Kidney (tissue), 14 donors: ENCODE measurements around the gene SLC45A1. TPM values are rescaled to one million over a fixed set of nuclear protein-coding genes. Genes with fewer than 3 reads are reported as not detected.

Source experiments
- DNase-seq, 5 donors: peaks; one replicate each; pipeline ENCODE4 v3.0.0-alpha.2; 2013 to 2020
- FAIRE-seq: peaks from 2 replicates; lab custom pipeline; 2012; peaks lifted over from hg19 to GRCh38; lab: Jason Lieb, UNC
- H3K27ac ChIP-seq, 2 donors: one replicate each; pipeline ENCODE4 v1.7.0; 2013; ENCODE audit warnings: low read depth in 2 of 2, low read length in 2 of 2, inconsistent platforms in 1 of 2
- H3K27me3 ChIP-seq: one replicate; pipeline ENCODE4 v1.7.1; 2013; ENCODE audit warnings: low read length, inconsistent platforms; ENCODE audit not compliant: control insufficient read depth, insufficient read depth
- H3K36me3 ChIP-seq, 3 donors: one replicate each; pipeline versions ENCODE4 v1.7.0 to v1.7.1; 2013; ENCODE audit warnings: low read length in 3 of 3, control low read depth in 1 of 3, inconsistent platforms in 1 of 3; ENCODE audit not compliant: insufficient read depth in 3 of 3, control insufficient read depth in 2 of 3
- H3K4me1 ChIP-seq, 3 donors: one replicate each; pipeline versions ENCODE4 v1.7.0 to v1.7.1; 2013; ENCODE audit warnings: low read length in 3 of 3, inconsistent platforms in 1 of 3, low read depth in 1 of 3; ENCODE audit not compliant: control insufficient read depth in 2 of 3, insufficient read depth in 2 of 3
- H3K4me3 ChIP-seq, 3 donors: one replicate each; pipeline versions ENCODE4 v1.7.0 to v1.8.1; 2013; ENCODE audit warnings: low read length in 3 of 3, control low read depth in 1 of 3, inconsistent platforms in 1 of 3
- H3K9ac ChIP-seq, 3 donors: one replicate each; pipeline versions ENCODE4 v1.7.0 to v1.7.1; 2013; ENCODE audit warnings: low read length in 3 of 3, control low read depth in 1 of 3, inconsistent platforms in 1 of 3
- H3K9me3 ChIP-seq, 3 donors: one replicate each; pipeline versions ENCODE4 v1.7.0 to v1.7.1; 2013; ENCODE audit warnings: low read length in 3 of 3, control low read depth in 1 of 3, inconsistent platforms in 1 of 3; ENCODE audit not compliant: control insufficient read depth in 2 of 3, insufficient read depth in 1 of 3
- CTCF ChIP-seq: IDR thresholded peaks from 3 replicates; pipeline ENCODE4 v1.5.1; 2012; ENCODE audit warnings: mild to moderate bottlenecking, moderate library complexity, borderline replicate concordance; ENCODE audit not compliant: insufficient read depth; ENCODE audit errors: extremely low read depth
- intact Hi-C: fragments of 100-400 bp; cut with DNase I; formaldehyde crosslinking; loops from one replicate; pipeline ENCODE4 v1.11.1; 2022
- polyA plus RNA-seq: library from polyadenylated mRNA; stranded (reverse); fragments of 350-450 nt; fragmentation: Illumina TruSeq; extraction: RNeasy Lipid Tissue Mini Kit (QIAGEN cat#74804); gene quantifications from one replicate; pipeline ENCODE4 v1.2.3, GENCODE V29; 2014; ENCODE audit warnings: low read depth, low replicate concordance; ENCODE audit not compliant: insufficient read depth
- total RNA-seq: library from RNA; stranded (reverse); fragmentation: NEBNext Ultra II Directional; extraction: Animal tissue kit (Norgen Biotek cat#: 25700); gene quantifications from one replicate; pipeline ENCODE4 v1.2.1, GENCODE V29; 2021
- donor health status: control.
- donor health status: control.
- donor health status: control.
- donor health status: control.
- donor health status: control.
- donor health status: DM: yes; HTN: yes; CAD: no.
- donor health status: Normal renal cell carcinoma (clear cell type).

Gene SLC45A1
- total and polyA plus RNA-seq, 2 donors from 2014 or later: 1.8 to 9.2 TPM

- H3K4me1 ChIP-seq: peaks cover 7 to 54% (median 40%) of the 10 kb centered on the region in 3 donors
- H3K9me3 ChIP-seq: no peaks in the 10 kb centered on the region
- no peak for FAIRE-seq
- intact Hi-C loops: no loop called here
- DNase-seq: no peak
- no peak overlapping the region for H3K27ac ChIP-seq
- no peak for TF ChIP-seq CTCF
- no peaks in the 10 kb centered on the region for H3K27me3 ChIP-seq
- H3K36me3 ChIP-seq: peaks cover 0 to 44% (median 26%) of the 10 kb centered on the region in 3 donors
- H3K4me3 ChIP-seq: no peak overlapping the region
- peak overlapping the region in 1 of 3 donors; percentile 43 for H3K9ac ChIP-seq
Measured at GRCh38 chr1:8365661-8366362, 47.9 kb downstream of the SLC45A1 start.

DNA sequence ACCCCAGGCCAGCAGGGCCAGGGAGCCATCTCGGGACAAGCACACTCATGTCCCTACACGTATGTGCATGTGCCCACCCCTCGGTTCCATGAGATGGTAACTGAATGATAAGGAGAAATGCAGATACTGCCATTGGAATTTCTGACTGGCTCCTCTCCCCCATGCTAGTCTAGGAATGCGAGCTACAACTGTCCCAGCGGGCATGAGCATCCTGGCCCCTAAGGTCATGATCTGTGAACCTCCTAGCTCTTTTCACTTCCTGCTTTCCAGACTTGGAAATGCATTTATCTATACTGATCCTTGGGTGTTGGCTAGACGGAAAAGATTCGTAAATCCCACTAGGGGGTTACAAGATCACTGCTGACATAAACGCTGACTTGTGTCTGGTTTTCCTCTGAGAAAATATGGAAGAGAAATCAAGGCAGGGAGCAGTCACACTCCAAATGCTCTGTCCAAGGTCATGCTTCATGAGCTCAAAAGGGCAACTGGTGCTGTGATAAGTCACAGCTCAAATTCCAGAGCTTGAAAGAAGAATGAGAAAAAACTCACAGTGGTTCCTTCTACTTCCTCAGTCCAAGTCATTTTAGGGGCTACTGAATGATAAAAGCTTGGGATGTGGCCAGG lies 49.8 kb downstream of the SLC45A1 start:
- Histone ChIP-seq H3K4me3 (no peak overlapping the region), H3K9me3 (no peaks in the 10 kb centered on the region), H3K27me3 (no peaks in the 10 kb centered on the region), H3K4me1 (peaks cover 7 to 73% (median 59%) of the 10 kb centered on the region in 3 donors), H3K27ac (peak overlapping the region; percentile 35 to 70), H3K9ac (no peak overlapping the region), H3K36me3 (peaks cover 0 to 25% (median 9%) of the 10 kb centered on the region in 3 donors)
- DNase-seq: peak in 1 of 5 donors; percentile 40
- TF ChIP-seq CTCF: no peak
- intact Hi-C loops: no loop called here
- FAIRE-seq: no peak

GRCh38 chr1:8368956-8369639 lies 51.2 kb downstream of the SLC45A1 start:
- Histone ChIP-seq H3K9me3 (no peaks in the 10 kb centered on the region), H3K9ac (no peak overlapping the region), H3K4me3 (no peak overlapping the region), H3K36me3 (peaks cover 0 to 18% (median 4%) of the 10 kb centered on the region in 3 donors), H3K4me1 (peaks cover 10 to 76% (median 64%) of the 10 kb centered on the region in 3 donors), H3K27ac (peak overlapping the region in 1 of 2 donors; percentile 15), H3K27me3 (no peaks in the 10 kb centered on the region)
- peak in 1 of 5 donors; percentile 20 for DNase-seq
- no peak for FAIRE-seq
- intact Hi-C loops: no loop called here
- no peak for TF ChIP-seq CTCF
